ENCODE data around the gene SPHK1.

- TF ChIP-seq POLR2AphosphoS5 (IDR thresholded peaks at IDR 0.05; ENCODE audit: low read depth, low read length) (no peak), TAF1 (IDR thresholded peaks at IDR 0.05; ENCODE audit: borderline replicate concordance, low read depth, low read length) (no peak)
These were observed 47.6 kb downstream of the SPHK1 start for GRCh38 chr17:76432004-76432403.
